Progenitor cell of endocrine pancreas (in vitro differentiated cells): Measurements from ENCODE around the gene PMS2. TPM values are rescaled to one million over a fixed set of nuclear protein-coding genes. Genes with fewer than 3 reads are reported as not detected.

Experiments
- DNase-seq: peaks from one replicate; pipeline ENCODE4 v3.0.0; 2021; ENCODE audit warnings: low spot score; ENCODE audit not compliant: unreplicated experiment
- H3K27ac Mint-ChIP-seq: 2 replicates; pipeline ENCODE4 v1.8.0; 2021; ENCODE audit warnings: mild to moderate bottlenecking, moderate library complexity, mixed read lengths
- H3K27me3 Mint-ChIP-seq: 2 replicates; pipeline ENCODE4 v1.8.0; 2021; ENCODE audit warnings: mixed read lengths
- H3K36me3 Mint-ChIP-seq: 2 replicates; pipeline ENCODE4 v1.8.0; 2022; ENCODE audit warnings: mixed read lengths; ENCODE audit not compliant: insufficient read depth
- H3K4me1 Mint-ChIP-seq: 2 replicates; pipeline ENCODE4 v1.8.0; 2021; ENCODE audit warnings: low read depth, mixed read lengths
- H3K4me3 Mint-ChIP-seq: 2 replicates; pipeline ENCODE4 v1.8.0; 2021; ENCODE audit warnings: low read depth, mild to moderate bottlenecking, moderate library complexity, mixed read lengths
- H3K9me3 Mint-ChIP-seq: 2 replicates; pipeline ENCODE4 v1.8.0; 2021; ENCODE audit warnings: low read depth, mixed read lengths
- total RNA-seq: library from RNA; stranded (reverse); gene quantifications from 2 replicates; pipeline ENCODE4 v1.2.1, GENCODE V29; 2021
- TF ChIP-seq, protein P1 (sequence below): fragments of 200-600 bp; sonication (generic); IDR thresholded peaks from one replicate; pipeline ENCODE4 v1.5.0; 2021; ENCODE audit warnings: antibody characterized with exemption, mild to moderate bottlenecking; ENCODE audit not compliant: unreplicated experiment

The PMS2 gene
- total RNA-seq, 1 donor from 2014 or later, result 19.7 TPM

DNA sequence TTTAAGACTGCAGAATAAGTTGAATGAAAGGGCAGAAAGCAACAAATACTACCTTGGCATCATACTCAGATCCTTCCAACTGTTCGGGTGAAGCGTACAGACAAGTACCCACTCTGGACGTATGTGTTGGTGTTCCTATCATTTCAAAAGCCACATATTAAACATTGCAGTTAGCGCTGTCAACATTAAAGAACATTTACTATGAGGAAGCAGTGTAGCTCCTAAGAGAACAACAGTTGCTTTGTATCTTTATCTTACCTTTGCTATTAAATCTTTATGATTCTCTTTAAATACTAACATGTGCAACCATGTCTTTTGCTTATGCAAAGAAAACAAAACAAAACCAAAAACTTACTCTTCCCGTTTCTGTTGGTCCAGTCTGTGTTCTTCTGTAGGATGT is 19.7 kb upstream of the PMS2 start:
- no peak overlapping the region for H3K4me3 Mint-ChIP-seq

DNA sequence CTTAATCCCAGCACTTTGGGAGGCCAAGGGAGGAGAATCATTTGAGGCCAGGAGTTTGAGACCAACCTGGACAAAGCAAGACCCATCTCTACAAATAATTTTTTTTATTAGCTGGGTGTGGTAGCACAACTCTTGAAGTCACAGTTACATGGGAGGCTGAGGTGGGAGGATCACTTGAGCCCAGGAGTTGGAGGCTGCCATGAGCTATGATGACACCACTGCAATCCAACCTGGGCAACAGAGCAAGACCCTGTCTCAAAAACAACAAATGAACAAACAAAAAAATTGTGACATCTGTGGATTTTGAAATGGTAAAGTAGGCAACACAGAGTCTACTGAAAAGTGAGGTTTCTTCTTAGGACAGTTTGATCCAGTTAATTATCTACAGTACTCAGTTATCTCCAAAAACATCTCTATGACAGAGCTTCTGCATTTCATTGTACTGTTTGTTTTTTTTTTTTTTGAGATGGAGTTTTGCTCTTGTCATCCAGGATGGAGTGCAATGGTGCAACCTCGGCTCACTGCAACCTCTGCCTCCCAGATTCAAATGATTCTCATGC is 19.0 kb upstream of the PMS2 start:
- no peak for DNase-seq
- Mint-ChIP-seq H3K4me1 (no peaks in the 10 kb centered on the region), H3K36me3 (peaks cover 43% of the 10 kb centered on the region), H3K27ac (peak overlapping the region; percentile 71), H3K9me3 (no peaks in the 10 kb centered on the region), H3K4me3 (no peak overlapping the region), H3K27me3 (no peaks in the 10 kb centered on the region)
- TF ChIP-seq, protein P1, sequence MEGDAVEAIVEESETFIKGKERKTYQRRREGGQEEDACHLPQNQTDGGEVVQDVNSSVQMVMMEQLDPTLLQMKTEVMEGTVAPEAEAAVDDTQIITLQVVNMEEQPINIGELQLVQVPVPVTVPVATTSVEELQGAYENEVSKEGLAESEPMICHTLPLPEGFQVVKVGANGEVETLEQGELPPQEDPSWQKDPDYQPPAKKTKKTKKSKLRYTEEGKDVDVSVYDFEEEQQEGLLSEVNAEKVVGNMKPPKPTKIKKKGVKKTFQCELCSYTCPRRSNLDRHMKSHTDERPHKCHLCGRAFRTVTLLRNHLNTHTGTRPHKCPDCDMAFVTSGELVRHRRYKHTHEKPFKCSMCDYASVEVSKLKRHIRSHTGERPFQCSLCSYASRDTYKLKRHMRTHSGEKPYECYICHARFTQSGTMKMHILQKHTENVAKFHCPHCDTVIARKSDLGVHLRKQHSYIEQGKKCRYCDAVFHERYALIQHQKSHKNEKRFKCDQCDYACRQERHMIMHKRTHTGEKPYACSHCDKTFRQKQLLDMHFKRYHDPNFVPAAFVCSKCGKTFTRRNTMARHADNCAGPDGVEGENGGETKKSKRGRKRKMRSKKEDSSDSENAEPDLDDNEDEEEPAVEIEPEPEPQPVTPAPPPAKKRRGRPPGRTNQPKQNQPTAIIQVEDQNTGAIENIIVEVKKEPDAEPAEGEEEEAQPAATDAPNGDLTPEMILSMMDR, result no peak

More for the DNA sequence above, 19.7 kb upstream of the PMS2 start:
- Mint-ChIP-seq H3K27me3 (no peaks in the 10 kb centered on the region), H3K4me1 (no peaks in the 10 kb centered on the region), H3K36me3 (peaks cover 40% of the 10 kb centered on the region), H3K27ac (no peak overlapping the region), H3K9me3 (no peaks in the 10 kb centered on the region)
- no peak for DNase-seq
- TF ChIP-seq, protein P1, result no peak

DNA sequence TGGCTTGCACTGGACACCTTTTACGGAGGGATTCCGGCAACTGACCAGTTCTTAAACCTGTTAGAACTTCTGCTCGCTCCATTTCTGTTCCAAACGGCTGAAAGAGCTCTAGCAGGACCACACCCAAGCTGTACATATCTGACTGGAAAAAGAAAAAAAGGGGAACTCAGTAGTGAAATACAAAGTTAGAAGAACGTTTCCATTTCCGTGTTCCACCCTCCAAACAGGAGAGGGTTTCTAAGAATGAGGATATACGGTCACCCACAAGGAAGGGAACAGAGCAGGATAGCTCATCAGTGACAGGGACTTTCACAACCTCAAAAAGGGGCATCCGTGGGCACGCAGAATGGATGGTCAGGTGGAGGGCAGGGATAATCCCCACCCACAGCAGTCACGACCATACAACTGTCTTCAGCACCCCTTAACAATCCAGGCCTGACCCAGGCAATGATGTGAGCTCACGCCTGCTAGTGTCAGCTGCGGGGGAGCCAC is 18.0 kb upstream of the PMS2 start:
- Mint-ChIP-seq H3K4me3 (no peak overlapping the region), H3K36me3 (peaks cover 46% of the 10 kb centered on the region), H3K27me3 (no peaks in the 10 kb centered on the region), H3K27ac (no peak overlapping the region), H3K9me3 (no peaks in the 10 kb centered on the region), H3K4me1 (no peaks in the 10 kb centered on the region)
- TF ChIP-seq, protein P1, result no peak
- DNase-seq, result no peak

DNA sequence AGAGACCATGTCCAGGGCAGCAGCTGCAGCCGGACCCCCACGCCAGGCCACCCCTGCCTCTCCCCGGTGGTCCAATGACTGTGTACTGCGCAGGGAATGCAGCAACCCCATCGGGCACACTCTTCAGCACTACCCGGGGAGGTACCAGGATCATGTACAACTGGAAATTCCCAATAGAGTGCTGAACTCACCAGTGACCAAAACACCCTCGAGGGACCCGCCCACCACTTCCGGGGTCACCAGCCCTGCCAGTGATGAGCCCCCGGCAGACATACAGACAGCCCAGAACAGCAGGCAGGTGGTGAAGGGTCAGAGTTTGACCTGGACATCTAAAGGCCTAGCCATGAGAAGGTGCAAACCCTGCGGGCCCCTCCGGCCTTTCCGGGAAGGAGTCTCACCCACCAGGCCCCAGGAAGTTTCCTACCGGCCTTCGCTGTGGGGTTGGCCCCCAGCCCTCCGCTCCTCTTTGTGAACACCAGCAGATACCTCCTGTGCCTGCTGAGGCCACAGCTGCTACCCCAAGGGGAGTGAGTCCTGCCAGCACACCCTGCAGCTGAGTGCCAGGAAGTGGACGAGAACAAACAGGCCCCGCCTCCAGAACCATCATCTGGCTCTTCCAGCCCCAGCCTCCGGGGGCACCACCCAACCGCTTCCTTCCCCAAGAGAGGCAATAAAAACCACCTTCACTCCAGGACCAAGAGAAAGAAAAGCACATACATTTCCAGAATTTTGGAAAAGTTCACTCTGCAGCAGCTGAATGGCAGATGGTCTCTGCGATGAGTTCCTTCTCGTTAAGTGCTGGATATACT is 17.4 kb upstream of the PMS2 start:
- TF ChIP-seq, protein P1, result peak; percentile 33
- Mint-ChIP-seq H3K27ac (no peak overlapping the region), H3K4me3 (no peak overlapping the region), H3K36me3 (peaks cover 48% of the 10 kb centered on the region), H3K9me3 (no peaks in the 10 kb centered on the region), H3K27me3 (no peaks in the 10 kb centered on the region), H3K4me1 (no peaks in the 10 kb centered on the region)
- DNase-seq, result no peak

DNA sequence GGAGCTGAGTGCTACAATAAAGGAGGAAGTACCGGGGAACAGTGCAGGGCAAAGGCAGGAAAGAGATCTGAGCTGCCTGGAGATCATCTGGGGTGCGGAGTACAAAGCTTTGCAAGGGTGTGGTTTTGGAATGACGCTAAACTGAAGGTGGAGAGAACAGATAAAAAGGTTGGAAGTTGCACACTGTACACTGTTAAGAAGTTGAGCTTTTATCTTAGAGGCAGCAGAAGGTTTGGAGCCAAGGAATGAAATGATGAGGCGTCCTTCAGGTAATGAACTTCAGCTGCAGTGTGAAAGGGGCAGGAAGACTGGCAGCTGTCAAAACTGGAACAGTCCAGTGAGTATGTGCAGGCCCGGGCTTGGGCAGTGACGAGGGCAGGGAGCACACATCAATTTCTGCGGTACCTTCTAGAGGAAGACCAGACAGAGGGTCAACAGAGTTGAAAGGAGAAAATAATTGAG is 15.2 kb upstream of the PMS2 start:
- no peaks in the 10 kb centered on the region for H3K9me3 Mint-ChIP-seq
- TF ChIP-seq, protein P1, result no peak
- H3K4me3 Mint-ChIP-seq, result no peak overlapping the region
- no peak for DNase-seq
- no peaks in the 10 kb centered on the region for H3K4me1 Mint-ChIP-seq
- H3K27ac Mint-ChIP-seq, result peak overlapping the region; percentile 8
- H3K27me3 Mint-ChIP-seq, result no peaks in the 10 kb centered on the region
- peaks cover 51% of the 10 kb centered on the region for H3K36me3 Mint-ChIP-seq
